Prostate gland (tissue), 2 donors: Measurements from ENCODE around the gene KRT7. TPM values are rescaled to one million over a fixed set of nuclear protein-coding genes. Genes with fewer than 3 reads are reported as not detected.
A peak's percentile ranks its signal among the peaks of the same experiment; 100 is the strongest.

Source experiments
- DNase-seq: peaks from one replicate; pipeline ENCODE4 v3.0.0-alpha.2; 2019; ENCODE audit warnings: low spot score
- H3K27ac ChIP-seq, 2 donors: fragments of 200-600 bp; sonication (generic); 2 replicates each; pipeline ENCODE4 v1.5.1; 2017 to 2019
- H3K27me3 ChIP-seq: fragments of 200-600 bp; sonication (generic); replicated peaks from 2 replicates; pipeline ENCODE4 v1.5.1; 2019; ENCODE audit not compliant: insufficient read depth
- H3K36me3 ChIP-seq, 2 donors: fragments of 200-600 bp; sonication (generic); 1 replicate in 1 of 2; 2 replicates in 1 of 2; pipeline versions ENCODE4 v1.5.1 to v1.8.1; 2017 to 2019
- H3K4me1 ChIP-seq: fragments of 200-600 bp; sonication (generic); replicated peaks from 2 replicates; pipeline ENCODE4 v1.5.1; 2019
- H3K4me3 ChIP-seq, 2 donors: fragments of 200-600 bp; sonication (generic); 2 replicates each; pipeline ENCODE4 v1.5.1; 2017 to 2019
- H3K9me3 ChIP-seq: fragments of 200-600 bp; sonication (generic); 2 replicates; pipeline ENCODE4 v1.5.1; 2017
- CTCF ChIP-seq, 4 experiments: fragments of 200-600 bp in 2 of 4; fragments of 450-650 bp in 2 of 4; sonication (generic) in 2 of 4; IDR thresholded peaks; 1 replicate in 3 of 4; 2 replicates in 1 of 4; pipeline ENCODE4 v1.5.1; 2016 to 2019; ENCODE audit warnings: antibody characterized with exemption in 4 of 4, mild to moderate bottlenecking in 2 of 4, moderate library complexity in 2 of 4
- POLR2A ChIP-seq: fragments of 450-650 bp; IDR thresholded peaks from one replicate; pipeline ENCODE4 v1.6.1; 2016; ENCODE audit warnings: antibody characterized with exemption, mild to moderate bottlenecking
- POLR2AphosphoS5 ChIP-seq: sonication (generic); formaldehyde crosslinking; IDR thresholded peaks from one replicate; pipeline ENCODE4 v1.6.1; 2017; ENCODE audit warnings: antibody characterized with exemption
- WGBS: methylation state at CpG from one replicate; pipeline ENCODE4 v1.1.5; 2018; 5-methylcytosine and 5-hydroxymethylcytosine counted together
- intact Hi-C: fragments of 100-400 bp; cut with DNase I; formaldehyde crosslinking; loops from one replicate; pipeline ENCODE4 v1.14.2; 2022
- total RNA-seq, 2 donors: library from RNA; depleted of rRNA; stranded (reverse); fragments of >200 nt; gene quantifications; one replicate each; pipeline ENCODE4 v1.1.0, GENCODE V29; 2016

Gene KRT7
- total RNA-seq, 2 donors from 2014 or later: 53.1 to 151 TPM

GRCh38 chr12:52234223-52234810, 1.3 kb downstream of the KRT7 start:
- no peaks in the 10 kb centered on the region for H3K36me3 ChIP-seq
- peaks cover 10% of the 10 kb centered on the region for H3K4me1 ChIP-seq
- intact Hi-C loops: no loop called here
- TF ChIP-seq POLR2AphosphoS5: no peak
- H3K9me3 ChIP-seq: no peaks in the 10 kb centered on the region
- 88% methylated on average over 10 of the region's 10 CpGs for WGBS
- H3K27ac ChIP-seq: peak overlapping the region; percentile 49 to 69
- H3K4me3 ChIP-seq: no peak overlapping the region
- no peak for DNase-seq
- H3K27me3 ChIP-seq: no peaks in the 10 kb centered on the region

GRCh38 chr12:52235001-52235764, 2.1 kb downstream of the KRT7 start:
- H3K27ac ChIP-seq: no peak overlapping the region
- H3K9me3 ChIP-seq: no peaks in the 10 kb centered on the region
- TF ChIP-seq POLR2A (no peak), CTCF (IDR thresholded peaks at IDR 0.05) (no peak), POLR2AphosphoS5 (no peak)
- intact Hi-C loops: no loop called here
- H3K4me3 ChIP-seq: no peak overlapping the region
- no peaks in the 10 kb centered on the region for H3K27me3 ChIP-seq
- H3K36me3 ChIP-seq: no peaks in the 10 kb centered on the region
- no peak for DNase-seq
- H3K4me1 ChIP-seq: peaks cover 10% of the 10 kb centered on the region
- 93% methylated on average over 15 of the region's 15 CpGs for WGBS

GRCh38 chr12:52235822-52236361, 2.8 kb downstream of the KRT7 start:
- DNase-seq: no peak
- Histone ChIP-seq H3K36me3 (no peaks in the 10 kb centered on the region), H3K9me3 (no peaks in the 10 kb centered on the region), H3K27ac (no peak overlapping the region), H3K27me3 (no peaks in the 10 kb centered on the region), H3K4me3 (no peak overlapping the region), H3K4me1 (peaks cover 10% of the 10 kb centered on the region)
- intact Hi-C loops: no loop called here
- 91% methylated on average over 4 of the region's 4 CpGs for WGBS
- TF ChIP-seq CTCF (IDR thresholded peaks at IDR 0.05): no peak
- TF ChIP-seq POLR2A: peak; percentile 13

GRCh38 chr12:52236386-52237050, 3.5 kb downstream of the KRT7 start:
- H3K9me3 ChIP-seq: no peaks in the 10 kb centered on the region
- no peak for DNase-seq
- H3K4me3 ChIP-seq: no peak overlapping the region
- TF ChIP-seq POLR2AphosphoS5 (no peak), CTCF (IDR thresholded peaks at IDR 0.05) (no peak), POLR2A (no peak)
- H3K4me1 ChIP-seq: peaks cover 7% of the 10 kb centered on the region
- WGBS: 93% methylated on average over 3 of the region's 3 CpGs
- H3K27me3 ChIP-seq: no peaks in the 10 kb centered on the region
- H3K36me3 ChIP-seq: no peaks in the 10 kb centered on the region
- no peak overlapping the region for H3K27ac ChIP-seq
- intact Hi-C loops: no loop called here

GRCh38 chr12:52238207-52238840, 5.3 kb downstream of the KRT7 start:
- Histone ChIP-seq H3K9me3 (no peaks in the 10 kb centered on the region), H3K4me1 (peaks cover 4% of the 10 kb centered on the region), H3K36me3 (no peaks in the 10 kb centered on the region), H3K27me3 (no peaks in the 10 kb centered on the region), H3K27ac (no peak overlapping the region), H3K4me3 (no peak overlapping the region)
- TF ChIP-seq POLR2AphosphoS5 (no peak), CTCF (IDR thresholded peaks at IDR 0.05) (no peak), POLR2A (no peak)
- intact Hi-C loops: no loop called here
- 89% methylated on average over 4 of the region's 4 CpGs for WGBS
- no peak for DNase-seq
